HG02588 (cell line): ENCODE results near the gene EVC2.

Source experiments
- ATAC-seq: cut with Tn5 transposase; IDR thresholded peaks from one replicate; pipeline ENCODE4 v1.9.1; 2021; ENCODE audit warnings: mild to moderate bottlenecking, moderate library complexity; ENCODE audit not compliant: unreplicated experiment

Gene EVC2

GRCh38 chr4:5678977-5679376 is 29.4 kb downstream of the EVC2 start:
- no peak for ATAC-seq

- ATAC-seq: no peak
Observed at GRCh38 chr4:5676763-5677162, 31.6 kb downstream of the EVC2 start.

GRCh38 chr4:5666741-5667140 is 41.6 kb downstream of the EVC2 start:
- ATAC-seq: no peak

- ATAC-seq: no peak
Observed at GRCh38 chr4:5664778-5665177, 43.6 kb downstream of the EVC2 start.

- no peak for ATAC-seq
Observed at GRCh38 chr4:5662555-5662954, 45.8 kb downstream of the EVC2 start.

GRCh38 chr4:5661237-5661636 is 47.1 kb downstream of the EVC2 start:
- ATAC-seq: no peak

GRCh38 chr4:5660185-5660584 is 48.2 kb downstream of the EVC2 start:
- ATAC-seq: no peak

- no peak for ATAC-seq
Observed at GRCh38 chr4:5658974-5659373, 49.4 kb downstream of the EVC2 start.

GRCh38 chr4:5656415-5656814 is 51.9 kb downstream of the EVC2 start:
- no peak for ATAC-seq

GRCh38 chr4:5654791-5655190 is 53.6 kb downstream of the EVC2 start:
- ATAC-seq: no peak

- ATAC-seq: no peak
Observed at GRCh38 chr4:5651089-5651488, 57.3 kb downstream of the EVC2 start.

GRCh38 chr4:5650040-5650439 is 58.3 kb downstream of the EVC2 start:
- no peak for ATAC-seq

GRCh38 chr4:5647351-5647750 is 61.0 kb downstream of the EVC2 start:
- ATAC-seq: no peak

GRCh38 chr4:5640096-5640495 is 68.3 kb downstream of the EVC2 start:
- no peak for ATAC-seq

- ATAC-seq: no peak
Observed at GRCh38 chr4:5639556-5639955, 68.8 kb downstream of the EVC2 start.

- no peak for ATAC-seq
Observed at GRCh38 chr4:5638976-5639375, 69.4 kb downstream of the EVC2 start.

- no peak for ATAC-seq
Observed at GRCh38 chr4:5638316-5638715, 70.0 kb downstream of the EVC2 start.

- no peak for ATAC-seq
Observed at GRCh38 chr4:5636766-5637670, 71.3 kb downstream of the EVC2 start.

- no peak for ATAC-seq
Observed at GRCh38 chr4:5635826-5636195, 72.5 kb downstream of the EVC2 start.

- ATAC-seq: no peak
Observed at GRCh38 chr4:5632571-5632970, 75.8 kb downstream of the EVC2 start.

GRCh38 chr4:5632066-5632440 is 76.3 kb downstream of the EVC2 start:
- ATAC-seq: no peak

- ATAC-seq: no peak
Observed at GRCh38 chr4:5631352-5632065, 76.8 kb downstream of the EVC2 start.
